Endothelial cell of umbilical vein (primary cell): ENCODE results near the gene ATXN1. TPM values are rescaled to one million over a fixed set of nuclear protein-coding genes. Genes with fewer than 3 reads are reported as not detected.

Experiments used
- BruUV-seq: library from RNA; stranded (reverse); fragments of 400-500 nt; replicated peaks from 2 replicates; lab custom pipeline; 2021; lab: Mats Ljungman, UMichigan
- CTCF ChIA-PET: fragments of 300-600, 350-600 bp; sonication (Branson Sonifier 250); formaldehyde crosslinking; loops from one replicate; lab custom pipeline; 2021; ENCODE audit warnings: antibody characterized with exemption, inconsistent platforms; lab: Charles Lee
- POLR2A ChIA-PET: fragments of 300-600, 350-600 bp; sonication (Branson Sonifier 250); formaldehyde crosslinking; loops from one replicate; lab custom pipeline; 2021; ENCODE audit warnings: antibody characterized with exemption, inconsistent platforms; lab: Charles Lee
- DNase-seq: peaks from one replicate; pipeline ENCODE4 v3.0.0-alpha.2; 2011; ENCODE audit warnings: low read depth, low spot score
- FAIRE-seq: peaks from 2 replicates; lab custom pipeline; 2011; peaks lifted over from hg19 to GRCh38; lab: Jason Lieb, UNC
- H2AFZ ChIP-seq: 2 replicates; pipeline ENCODE4 v1.6.0; 2012; ENCODE audit warnings: low read depth, low read length, control low read depth, inconsistent platforms
- H3K27ac ChIP-seq: 2 replicates; pipeline ENCODE4 v1.5.1; 2011; ENCODE audit warnings: low read depth, mild to moderate bottlenecking, control low read depth, low read length, moderate library complexity; ENCODE audit not compliant: insufficient read depth
- H3K27me3 ChIP-seq, 2 experiments: 2 replicates each; pipeline versions ENCODE4 v1.6.0 to v1.6.1; 2011; ENCODE audit warnings: low read length in 2 of 2, mixed read lengths in 1 of 2; ENCODE audit not compliant: control insufficient read depth in 2 of 2, insufficient read depth in 2 of 2
- H3K36me3 ChIP-seq, 2 experiments: 2 replicates in 1 of 2; 3 replicates in 1 of 2; pipeline ENCODE4 v1.5.1; 2011; ENCODE audit warnings: low read length in 2 of 2, mild to moderate bottlenecking in 1 of 2, moderate library complexity in 1 of 2; ENCODE audit not compliant: control insufficient read depth in 2 of 2, insufficient read depth in 2 of 2; ENCODE audit errors: extremely low read depth in 1 of 2
- H3K4me1 ChIP-seq: 3 replicates; pipeline ENCODE4 v1.5.1; 2011; ENCODE audit warnings: mild to moderate bottlenecking, low read length; ENCODE audit not compliant: control insufficient read depth, insufficient read depth; ENCODE audit errors: extremely low read depth
- H3K4me2 ChIP-seq: 2 replicates; pipeline ENCODE4 v1.6.1; 2011; ENCODE audit warnings: low read length, control low read depth, mixed read lengths; ENCODE audit not compliant: insufficient read depth
- H3K4me3 ChIP-seq, 3 experiments: fragments of 200-600 bp in 1 of 3; sonication (generic), shearing (Covaris generic) in 1 of 3; replicated peaks in 1 of 3; 2 replicates each; pipeline ENCODE4 v1.5.1; 2011 to 2016; ENCODE audit warnings: control low read depth in 3 of 3, low read length in 3 of 3, mild to moderate bottlenecking in 2 of 3, inconsistent platforms in 1 of 3, low read depth in 1 of 3, moderate library complexity in 1 of 3; ENCODE audit not compliant: insufficient read depth in 1 of 3
- H3K79me2 ChIP-seq: 2 replicates; pipeline ENCODE4 v1.6.0; 2012; ENCODE audit warnings: low read length, inconsistent platforms; ENCODE audit not compliant: control insufficient read depth, insufficient read depth
- H3K9ac ChIP-seq: replicated peaks from 2 replicates; pipeline ENCODE3; 2011; ENCODE audit warnings: low read length, control low read depth; ENCODE audit not compliant: insufficient read depth; ENCODE audit errors: extremely low read depth
- H3K9me1 ChIP-seq: replicated peaks from 3 replicates; pipeline ENCODE4 v1.6.0; 2011; ENCODE audit warnings: mild to moderate bottlenecking, low read length; ENCODE audit not compliant: control insufficient read depth, insufficient read depth; ENCODE audit errors: extremely low read depth
- H3K9me3 ChIP-seq: replicated peaks from 2 replicates; pipeline ENCODE4 v1.5.1; 2012; ENCODE audit warnings: low read length, inconsistent platforms; ENCODE audit not compliant: control insufficient read depth, insufficient read depth
- H4K20me1 ChIP-seq: replicated peaks from 2 replicates; pipeline ENCODE3; 2011; ENCODE audit warnings: mild to moderate bottlenecking, low read length; ENCODE audit not compliant: control insufficient read depth, insufficient read depth; ENCODE audit errors: extremely low read depth
- CTCF ChIP-seq, 2 donors: IDR thresholded peaks; 1 replicate in 1 of 2; 2 replicates in 1 of 2; pipeline ENCODE4 v1.5.1; 2011; ENCODE audit warnings: low read length in 2 of 2, mild to moderate bottlenecking in 2 of 2, moderate library complexity in 2 of 2, control low read depth in 1 of 2, inconsistent platforms in 1 of 2, low read depth in 1 of 2; ENCODE audit not compliant: insufficient read depth in 1 of 2; ENCODE audit errors: extremely low read depth in 1 of 2
- EZH2 ChIP-seq: IDR thresholded peaks from 2 replicates; pipeline ENCODE4 v1.6.1; 2012; ENCODE audit warnings: borderline replicate concordance, low read depth, mild to moderate bottlenecking, moderate library complexity, low read length, inconsistent platforms; ENCODE audit not compliant: severe bottlenecking
- FOS ChIP-seq: IDR thresholded peaks from 2 replicates; pipeline ENCODE4 v1.6.1; 2011; ENCODE audit warnings: mild to moderate bottlenecking, low read length, moderate library complexity, borderline replicate concordance; ENCODE audit not compliant: insufficient read depth
- GATA2 ChIP-seq: IDR thresholded peaks from 2 replicates; pipeline ENCODE4 v1.7.0; 2011; ENCODE audit warnings: low read depth, mild to moderate bottlenecking, moderate library complexity, mixed read lengths, low read length; ENCODE audit not compliant: insufficient read length, insufficient read depth
- JUN ChIP-seq: IDR thresholded peaks from 2 replicates; pipeline ENCODE4 v1.6.1; 2011; ENCODE audit warnings: borderline replicate concordance, low read depth; ENCODE audit not compliant: insufficient read length, insufficient read depth
- MAX ChIP-seq: IDR thresholded peaks from 2 replicates; pipeline ENCODE4 v1.6.1; 2011; ENCODE audit not compliant: insufficient read depth, insufficient read length
- MYC ChIP-seq: IDR thresholded peaks from one replicate; pipeline ENCODE4 v1.6.1; 2011; ENCODE audit warnings: mild to moderate bottlenecking, low read depth, low read length
- POLR2A ChIP-seq: IDR thresholded peaks from 2 replicates; pipeline ENCODE4 v1.6.1; 2012; ENCODE audit warnings: low read depth, mild to moderate bottlenecking, control low read depth, low read length
- POLR2AphosphoS5 ChIP-seq: IDR thresholded peaks from 2 replicates; pipeline ENCODE4 v1.6.1; 2012; ENCODE audit warnings: low read depth, mild to moderate bottlenecking, control low read depth, low read length, moderate library complexity; ENCODE audit not compliant: insufficient read depth
- dilution Hi-C: fragments of 300-500 bp; cut with MboI; formaldehyde crosslinking; loops from one replicate; pipeline ENCODE4 v1.15.0; 2019; ENCODE audit warnings: low sequenced_read_pairs; ENCODE audit not compliant: extremely low pct_ligation_motif_present
- intact Hi-C: fragments of 100-400 bp; cut with micrococcal nuclease; formaldehyde crosslinking; loops from one replicate; pipeline ENCODE4 v1.10.0; 2022
- polyA plus RNA-seq, 4 experiments: library from polyadenylated mRNA; depleted of rRNA in 3 of 4; stranded (reverse) in 3 of 4; unstranded in 1 of 4; fragments of >200 nt; gene quantifications; 2 replicates each; pipeline versions ENCODE4 v1.2.1 to v1.2.3, GENCODE V29; 2011 to 2012; ENCODE audit warnings: missing spikeins in 1 of 4
- total RNA-seq: library from RNA; stranded (reverse); gene quantifications from 2 replicates; pipeline ENCODE4 v1.2.3, GENCODE V29; 2021

The ATXN1 gene
- total and polyA plus RNA-seq, 2 donors (not counting 3 experiments of a cell fraction or from before 2014, with no cell fraction given): 16.4 to 33.0 TPM

GRCh38 chr6:16727996-16728395 lies 33.3 kb downstream of the ATXN1 start:
- DNase-seq (no peak), FAIRE-seq (no peak)
- Histone ChIP-seq H3K27me3 (no peaks in the 10 kb centered on the region), H3K9ac (no peak overlapping the region), H2AFZ (no peak overlapping the region), H3K4me1 (peaks cover 48% of the 10 kb centered on the region), H3K4me3 (no peak overlapping the region), H4K20me1 (no peaks in the 10 kb centered on the region), H3K9me1 (no peaks in the 10 kb centered on the region), H3K36me3 (no peaks in the 10 kb centered on the region), H3K79me2 (no peaks in the 10 kb centered on the region), H3K4me2 (no peak overlapping the region), H3K27ac (no peak overlapping the region), H3K9me3 (no peaks in the 10 kb centered on the region)
- POLR2A ChIA-PET: no interaction called here
- dilution Hi-C loops (no loop called here), intact Hi-C loops (no loop called here)
- CTCF ChIA-PET: interaction anchor here (1.3 to 7.6 kb wide), 2 partner anchors 10 to 15 kb away, joined by 3 to 44 read pairs; no protein-coding TSS in a partner anchor
- no TSS peak for BruUV-seq
- TF ChIP-seq POLR2A (no peak), POLR2AphosphoS5 (no peak), MYC (no peak), GATA2 (no peak), JUN (no peak), MAX (no peak), EZH2 (no peak), FOS (no peak), CTCF (IDR thresholded peaks at IDR 0.05; ENCODE audit: extremely low read depth in 1 of 2, insufficient read depth in 1 of 2, low read depth in 1 of 2, low read length in 2 of 2) (no peak)
